HG03432 (cell line): ENCODE results near the gene P2RY13.

Experiments used
- ATAC-seq: cut with Tn5 transposase; IDR thresholded peaks from one replicate; pipeline ENCODE4 v1.9.1; 2021; ENCODE audit warnings: mild to moderate bottlenecking, moderate library complexity; ENCODE audit not compliant: unreplicated experiment

P2RY13 gene

GRCh38 chr3:151321526-151321925 is 7.8 kb downstream of the P2RY13 start:
- ATAC-seq: no peak

GRCh38 chr3:151320131-151320530 is 9.2 kb downstream of the P2RY13 start:
- ATAC-seq: no peak

GRCh38 chr3:151319628-151320027 is 9.7 kb downstream of the P2RY13 start:
- ATAC-seq: no peak

GRCh38 chr3:151318991-151319390 is 10.4 kb downstream of the P2RY13 start:
- no peak for ATAC-seq

- ATAC-seq: no peak
Measured at GRCh38 chr3:151318313-151318712, 11.0 kb downstream of the P2RY13 start.

- ATAC-seq: peak; percentile 71
Measured at GRCh38 chr3:151316267-151316991, 12.9 kb downstream of the P2RY13 start, which contains the start of gene GPR87. TSS of gene GPR87 (minus strand) at chr3:151316820. CDS start at chr3:151300100, 16,720 bp downstream.

- no peak for ATAC-seq
Measured at GRCh38 chr3:151315846-151316245, 13.5 kb downstream of the P2RY13 start.

GRCh38 chr3:151315136-151315535 is 14.2 kb downstream of the P2RY13 start:
- ATAC-seq: no peak

GRCh38 chr3:151314593-151314992 is 14.8 kb downstream of the P2RY13 start:
- no peak for ATAC-seq

GRCh38 chr3:151314137-151314536 is 15.2 kb downstream of the P2RY13 start:
- no peak for ATAC-seq

GRCh38 chr3:151312972-151313371 is 16.4 kb downstream of the P2RY13 start:
- no peak for ATAC-seq

- ATAC-seq: no peak
Measured at GRCh38 chr3:151309566-151309965, 19.8 kb downstream of the P2RY13 start.

- no peak for ATAC-seq
Measured at GRCh38 chr3:151307583-151308488, 21.5 kb downstream of the P2RY13 start.

- ATAC-seq: no peak
Measured at GRCh38 chr3:151307131-151307530, 22.2 kb downstream of the P2RY13 start.

GRCh38 chr3:151306168-151306810 is 23.1 kb downstream of the P2RY13 start:
- no peak for ATAC-seq

- no peak for ATAC-seq
Measured at GRCh38 chr3:151305775-151306151, 23.6 kb downstream of the P2RY13 start.

- no peak for ATAC-seq
Measured at GRCh38 chr3:151305060-151305774, 24.1 kb downstream of the P2RY13 start.

- ATAC-seq: no peak
Measured at GRCh38 chr3:151303751-151304150, 25.6 kb downstream of the P2RY13 start.

GRCh38 chr3:151301787-151302186 is 27.6 kb downstream of the P2RY13 start:
- ATAC-seq: no peak

GRCh38 chr3:151300539-151300938 is 28.8 kb downstream of the P2RY13 start:
- no peak for ATAC-seq

- ATAC-seq: no peak
Measured at GRCh38 chr3:151299006-151299405, 30.3 kb downstream of the P2RY13 start.
